Adrenal gland (tissue), 5 donors: ENCODE measurements around the gene HNRNPH3.

Source experiments
- CTCF ChIP-seq, 6 experiments: fragments of 450-650 bp in 4 of 6; fragments of 200-600 bp in 2 of 6; sonication (generic) in 1 of 6; IDR thresholded peaks; 1 replicate in 5 of 6; 2 replicates in 1 of 6; pipeline versions ENCODE4 v1.5.1 to v1.8.0; 2016 to 2021; ENCODE audit warnings: antibody characterized with exemption in 6 of 6, mild to moderate bottlenecking in 2 of 6, moderate library complexity in 1 of 6
- POLR2A ChIP-seq, 2 donors: fragments of 450-650 bp; IDR thresholded peaks; one replicate each; pipeline ENCODE4 v1.6.1; 2017; ENCODE audit warnings: antibody characterized with exemption in 2 of 2, mild to moderate bottlenecking in 2 of 2, moderate library complexity in 1 of 2
- donor health status: DM: no; HTN: no; CAD: no.

DNA sequence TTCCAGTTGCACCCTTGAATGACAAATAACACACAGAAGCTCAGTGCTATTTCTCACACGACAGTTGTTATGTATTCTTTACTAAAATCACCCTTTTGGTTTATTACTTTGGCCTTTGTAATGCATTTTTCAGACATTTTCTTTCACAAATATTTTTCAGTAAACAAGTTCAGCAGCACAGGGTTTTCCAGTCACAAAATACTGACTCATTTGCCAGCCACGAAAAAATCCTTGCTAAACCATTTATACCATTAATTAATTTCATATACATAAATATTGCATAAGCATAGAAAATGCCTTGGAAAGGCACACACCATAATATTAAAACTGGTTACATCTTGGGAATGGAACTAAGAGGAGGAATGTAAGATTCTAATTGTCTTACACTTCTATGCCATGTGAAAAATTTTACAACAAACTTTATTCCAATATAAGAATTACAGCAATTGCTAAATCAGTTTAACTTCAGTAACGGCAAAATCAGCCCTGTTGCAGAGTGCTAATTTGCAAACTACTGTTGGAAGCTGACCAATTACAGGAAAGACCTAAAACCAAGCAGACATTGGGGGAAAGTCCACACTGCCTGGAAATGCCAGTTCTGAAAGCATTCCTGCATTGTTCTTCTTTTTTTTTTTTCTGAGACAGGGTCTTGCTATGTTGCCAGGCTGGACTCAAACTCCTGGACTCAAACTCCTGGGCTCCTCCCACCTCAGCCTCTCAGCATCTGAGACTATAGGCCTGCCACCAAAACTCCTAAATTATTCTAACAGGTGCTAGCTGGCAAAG lies 32.4 kb downstream of the HNRNPH3 start:
- TF ChIP-seq CTCF (IDR thresholded peaks at IDR 0.05) (no peak), POLR2A (IDR thresholded peaks at IDR 0.05) (no peak)
